Measurements from ENCODE around the gene NABP1.
A peak's percentile ranks its signal among the peaks of the same experiment; 100 is the strongest.

NABP1 gene

GRCh38 chr2:191686066-191686465 lies 8.1 kb downstream of the NABP1 start:
- no peak for DNase-seq

GRCh38 chr2:191686729-191687128 lies 8.8 kb downstream of the NABP1 start:
- DNase-seq = no peak

- no peak for DNase-seq
Measured at GRCh38 chr2:191687867-191688266, 9.9 kb downstream of the NABP1 start.

- no peak for DNase-seq
Measured at GRCh38 chr2:191688934-191689695, 11.2 kb downstream of the NABP1 start.

- DNase-seq = no peak
Measured at GRCh38 chr2:191690327-191690726, 12.4 kb downstream of the NABP1 start.

- DNase-seq = peak; percentile 26 to 31
Measured at GRCh38 chr2:191691016-191691735, 13.2 kb downstream of the NABP1 start.

- DNase-seq = no peak
Measured at GRCh38 chr2:191691898-191692297, 14.0 kb downstream of the NABP1 start.

GRCh38 chr2:191692502-191693115 lies 14.7 kb downstream of the NABP1 start:
- no peak for DNase-seq

- DNase-seq = no peak
Measured at GRCh38 chr2:191693166-191693565, 15.2 kb downstream of the NABP1 start.

GRCh38 chr2:191693778-191694177 lies 15.8 kb downstream of the NABP1 start:
- DNase-seq = no peak

- no peak for DNase-seq
Measured at GRCh38 chr2:191696001-191696400, 18.1 kb downstream of the NABP1 start.

- no peak for DNase-seq
Measured at GRCh38 chr2:191696966-191697365, 19.0 kb downstream of the NABP1 start.

- DNase-seq = no peak
Measured at GRCh38 chr2:191697870-191698269, 19.9 kb downstream of the NABP1 start.

GRCh38 chr2:191699341-191699945 lies 21.5 kb downstream of the NABP1 start:
- DNase-seq = no peak

GRCh38 chr2:191701029-191701428 lies 23.1 kb downstream of the NABP1 start:
- no peak for DNase-seq

GRCh38 chr2:191701696-191702095 lies 23.8 kb downstream of the NABP1 start:
- no peak for DNase-seq

GRCh38 chr2:191703079-191703725 lies 25.3 kb downstream of the NABP1 start:
- DNase-seq = no peak

GRCh38 chr2:191705084-191705483 lies 27.1 kb downstream of the NABP1 start:
- DNase-seq = no peak

- DNase-seq = no peak
Measured at GRCh38 chr2:191705701-191706100, 27.8 kb downstream of the NABP1 start.

GRCh38 chr2:191706791-191707190 lies 28.9 kb downstream of the NABP1 start:
- DNase-seq = no peak

- no peak for DNase-seq
Measured at GRCh38 chr2:191707542-191707941, 29.6 kb downstream of the NABP1 start.

GRCh38 chr2:191710411-191710900 lies 32.5 kb downstream of the NABP1 start:
- DNase-seq = no peak

- no peak for DNase-seq
Measured at GRCh38 chr2:191711621-191712020, 33.7 kb downstream of the NABP1 start.

Measured in activated CD4-positive, alpha-beta T cell treated with anti-CD3 and anti-CD28 coated beads, Interleukin-2, amount 50 U/mL, for 4 hours (primary cell).